Jurkat, Clone E6-1 (cell line): Measurements from ENCODE around the gene PTPRC.
A peak's percentile ranks its signal among the peaks of the same experiment; 100 is the strongest.

Source experiments
- DNase-seq: peaks from one replicate; pipeline ENCODE4 v3.0.0-alpha.2; 2011; ENCODE audit warnings: low read depth, low spot score
- H3K4me3 ChIP-seq: 2 replicates; pipeline ENCODE4 v1.5.1; 2011; ENCODE audit warnings: mild to moderate bottlenecking, low read length, control low read depth, moderate library complexity

The PTPRC gene

DNA sequence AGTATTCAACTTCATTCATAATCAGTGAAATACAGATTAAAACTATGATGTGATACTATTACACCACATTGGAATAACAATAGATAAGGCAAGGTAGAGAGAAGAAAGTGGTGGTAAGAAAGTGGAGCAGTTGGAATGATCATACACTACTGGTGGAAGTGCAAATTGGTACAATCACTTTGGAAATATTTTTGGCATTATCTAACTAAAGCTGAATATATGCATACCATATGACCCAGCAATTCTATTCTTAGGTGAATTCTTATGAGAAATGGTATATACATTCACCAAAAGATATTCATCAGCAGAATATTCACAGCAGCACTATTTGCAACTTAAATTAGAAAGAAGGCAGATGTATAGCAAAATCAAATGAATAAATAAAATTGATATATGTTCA is 21.4 kb upstream of the PTPRC start:
- no peak for DNase-seq
- H3K4me3 ChIP-seq: no peak overlapping the region

DNA sequence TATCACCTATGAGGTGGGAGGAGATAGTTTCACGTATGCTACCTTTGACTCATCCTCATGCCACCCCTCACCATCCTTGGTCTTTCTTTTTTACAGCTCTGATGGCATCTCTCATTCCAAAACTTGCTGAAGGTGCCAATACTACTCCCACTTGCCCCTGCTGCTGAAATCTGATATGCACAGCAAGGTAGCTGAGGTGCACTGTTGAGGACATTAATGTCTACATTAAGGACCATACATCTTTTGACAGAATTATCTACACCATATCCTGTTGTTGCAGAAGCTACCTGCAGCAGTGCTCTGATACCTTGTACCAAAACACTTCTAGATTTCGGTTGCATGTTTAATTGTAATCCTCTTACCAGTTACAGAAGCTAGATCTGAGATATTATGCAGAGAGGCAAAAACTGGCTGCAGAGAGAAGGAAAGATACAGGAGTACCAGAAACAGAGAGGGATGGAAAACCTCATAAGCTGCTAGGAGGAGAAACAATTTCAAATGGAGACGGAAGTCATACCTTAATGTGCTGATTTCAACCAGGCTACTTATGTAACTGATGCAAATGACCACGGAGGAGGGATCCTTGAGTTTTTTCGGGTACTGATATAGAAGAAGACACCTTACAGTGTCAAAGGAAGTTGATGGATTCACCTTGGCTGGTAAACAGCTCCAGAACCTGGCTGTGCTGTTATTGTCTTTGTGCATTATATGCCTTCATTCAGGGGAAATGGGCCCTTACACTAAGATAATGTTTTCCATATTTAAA is 19.3 kb upstream of the PTPRC start:
- H3K4me3 ChIP-seq: no peak overlapping the region
- DNase-seq: no peak

DNA sequence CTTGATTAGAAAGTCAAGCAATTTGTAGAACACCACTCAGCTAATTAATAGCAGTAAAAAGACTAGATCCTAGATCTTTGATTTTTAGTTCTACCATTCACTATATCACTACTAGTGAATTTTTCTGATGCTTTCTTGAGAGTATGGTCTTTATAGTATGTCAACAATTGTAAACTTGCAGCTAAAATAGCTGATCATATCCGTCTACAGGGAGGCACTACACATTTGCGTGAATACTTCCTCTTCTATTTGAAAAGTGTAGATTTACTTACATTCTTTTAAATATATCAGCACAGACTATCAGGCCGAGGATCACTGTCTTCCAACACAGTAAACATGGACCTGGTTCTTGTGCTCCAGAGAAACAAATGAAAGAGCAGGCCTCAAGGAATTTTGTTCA is 18.6 kb upstream of the PTPRC start:
- DNase-seq: no peak
- H3K4me3 ChIP-seq: no peak overlapping the region; the same call in 1 of the 2 replicates

DNA sequence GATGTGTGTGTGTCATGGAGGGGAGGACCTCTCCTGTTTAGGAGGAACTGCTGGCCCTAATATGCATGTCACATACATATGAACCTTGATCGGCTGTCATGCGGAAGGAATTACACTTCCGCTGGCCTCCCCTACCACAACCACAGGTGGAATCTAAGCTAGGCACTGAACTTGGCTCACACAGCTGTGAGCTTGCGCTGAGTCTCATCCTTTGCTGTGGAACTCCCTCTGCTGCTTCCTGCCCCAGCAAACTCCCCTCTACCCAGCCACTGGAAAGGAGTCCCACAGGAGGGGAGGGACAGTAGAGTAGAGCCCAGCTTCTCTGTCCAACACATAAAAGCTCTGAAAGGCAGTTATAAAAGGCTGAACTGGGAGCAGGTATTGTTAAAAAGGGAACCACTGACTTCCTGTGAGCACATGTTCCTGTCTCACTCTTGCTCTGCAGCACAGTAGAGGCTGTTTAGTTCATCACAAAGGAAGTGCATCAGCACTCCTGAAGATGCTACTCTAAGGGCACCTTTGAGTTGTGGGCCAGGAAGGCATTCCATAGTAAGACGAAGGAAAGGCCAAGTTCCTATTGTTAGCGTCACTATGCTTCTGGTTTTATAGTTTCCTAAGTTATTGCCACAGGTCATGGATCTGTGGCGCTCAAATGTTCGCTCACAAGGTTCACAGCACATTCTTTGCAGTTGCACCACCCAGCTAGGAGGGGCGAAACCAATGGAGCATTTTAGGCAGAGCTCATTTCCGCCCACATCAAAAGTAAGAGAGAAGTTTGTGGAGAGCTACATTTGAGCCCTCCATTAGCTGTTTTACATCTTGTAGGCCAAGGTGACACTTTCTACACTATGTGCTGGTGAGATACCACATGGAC is 17.7 kb upstream of the PTPRC start:
- DNase-seq: peak; percentile 98
- peak overlapping the region; percentile 51 for H3K4me3 ChIP-seq

DNA sequence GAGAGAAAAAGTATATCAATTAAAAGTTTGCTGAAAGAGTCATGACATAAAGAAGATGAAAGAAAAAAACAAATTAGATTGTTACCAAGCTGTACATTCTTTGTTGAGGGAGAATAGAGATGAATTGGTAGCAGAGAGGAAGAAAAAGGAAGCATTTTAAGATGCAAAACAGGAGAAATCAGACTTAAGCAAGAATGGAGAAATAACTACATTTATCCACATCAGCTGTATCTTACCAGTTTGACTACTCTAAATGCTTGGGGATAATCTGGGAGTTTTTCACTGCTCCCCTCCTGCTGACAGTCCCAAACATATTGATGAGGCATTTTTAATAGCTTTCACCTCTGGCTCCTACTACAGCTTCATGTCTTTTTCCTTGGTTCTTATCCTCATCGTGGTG is 16.8 kb upstream of the PTPRC start:
- H3K4me3 ChIP-seq: peak overlapping the region; percentile 51
- DNase-seq: no peak

DNA sequence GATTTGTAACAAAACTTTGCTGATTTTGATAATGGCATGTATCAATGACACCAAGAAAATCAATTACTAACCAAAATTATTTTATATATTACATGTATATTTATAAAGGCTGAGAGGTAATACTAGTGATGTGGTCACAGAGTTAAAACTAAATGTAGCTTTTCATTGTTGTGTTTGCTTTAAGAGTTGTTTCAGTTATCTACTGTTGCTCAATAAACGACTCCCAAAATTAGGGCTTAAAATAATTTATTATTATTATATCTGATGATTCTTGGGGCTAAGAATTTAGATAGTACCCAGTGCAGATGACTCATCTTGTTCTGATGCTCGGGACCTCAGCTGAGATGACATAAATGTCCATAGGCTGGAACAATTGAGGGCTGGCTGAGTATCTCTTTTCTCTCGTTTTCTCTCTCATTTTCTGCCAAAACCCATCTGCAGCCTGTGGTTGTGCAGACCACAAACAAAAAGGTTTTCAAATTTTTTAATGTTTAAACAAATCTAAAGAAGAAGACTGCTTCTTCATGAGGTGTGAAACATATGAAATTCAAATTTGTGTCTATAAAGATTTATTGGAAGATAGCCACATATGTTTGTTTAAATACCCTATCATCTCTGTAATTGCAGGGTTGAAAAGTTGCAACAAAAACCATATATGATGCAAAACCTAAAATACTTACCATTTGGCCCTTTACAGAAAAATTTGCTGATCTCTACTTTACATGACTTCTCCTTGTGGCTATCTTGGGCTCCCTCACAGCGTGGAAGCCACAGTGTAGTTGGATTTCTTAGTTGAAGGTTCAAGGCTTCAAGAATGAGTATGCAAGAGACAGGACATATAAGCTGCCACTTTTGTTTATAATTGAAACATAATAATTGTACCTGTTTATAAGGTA is 14.8 kb upstream of the PTPRC start:
- H3K4me3 ChIP-seq: no peak overlapping the region
- DNase-seq: no peak

DNA sequence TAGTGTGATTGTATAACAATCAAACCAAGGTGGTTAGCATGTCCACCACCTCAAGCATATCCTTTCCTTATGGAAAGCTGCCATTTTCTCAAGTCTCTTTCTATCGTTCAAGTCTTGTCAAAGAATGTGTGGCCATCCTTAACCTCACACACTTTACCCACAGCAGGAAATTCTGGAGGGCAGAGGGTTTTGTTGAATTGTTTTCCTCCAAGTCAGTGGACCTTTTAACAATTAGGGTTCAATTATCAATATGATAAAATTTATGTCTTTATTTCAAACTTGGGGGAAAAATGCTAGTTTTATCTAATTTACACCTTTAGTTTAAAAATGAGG is 14.2 kb upstream of the PTPRC start:
- H3K4me3 ChIP-seq: no peak overlapping the region
- no peak for DNase-seq

DNA sequence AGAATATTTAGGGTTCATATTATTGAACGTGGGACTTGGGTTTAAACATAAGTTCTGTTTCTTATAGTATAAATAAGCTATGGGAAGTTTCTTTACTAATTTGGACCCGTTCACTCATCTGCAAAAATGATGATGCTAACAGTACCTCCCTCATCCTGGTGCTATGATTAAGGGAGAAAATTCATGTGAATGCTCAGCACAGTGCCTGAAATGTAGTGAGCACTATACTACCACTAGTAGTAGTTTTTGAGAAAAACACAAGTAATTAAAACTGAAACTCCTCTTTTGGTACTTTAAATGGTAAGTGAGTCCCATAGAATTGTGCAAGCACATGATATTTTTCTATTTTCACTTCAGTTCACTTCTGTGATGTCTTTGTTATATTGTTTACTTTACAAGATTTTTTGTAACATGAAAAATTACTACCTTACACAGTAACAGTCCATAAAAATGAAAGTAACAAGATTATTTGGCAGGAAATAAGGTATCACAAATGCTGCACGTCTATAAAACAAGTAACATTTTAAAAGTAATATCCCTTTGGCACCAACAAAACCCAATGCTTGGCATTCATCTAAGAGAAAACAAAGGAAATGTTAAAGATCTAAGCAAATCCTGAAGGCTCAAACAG is 11.3 kb upstream of the PTPRC start:
- H3K4me3 ChIP-seq: no peak overlapping the region
- DNase-seq: no peak

DNA sequence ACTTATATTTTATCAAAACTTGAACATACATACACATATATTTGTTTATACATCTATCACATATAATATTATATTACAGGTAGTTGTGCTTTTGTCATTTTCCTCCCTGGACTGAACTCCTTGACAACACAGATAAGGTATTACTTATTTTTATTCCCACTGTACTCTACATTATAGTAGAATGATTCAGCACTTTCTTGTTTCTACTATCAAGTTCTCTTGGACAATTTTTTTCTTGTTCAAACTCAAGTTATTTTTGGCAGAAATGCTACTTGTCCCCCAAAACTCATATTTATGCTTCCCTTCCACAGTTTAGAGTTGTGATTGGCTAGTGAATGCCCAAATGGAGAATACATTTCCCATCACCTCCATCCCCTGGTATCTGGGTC is 10.8 kb upstream of the PTPRC start:
- no peak overlapping the region for H3K4me3 ChIP-seq
- DNase-seq: no peak

DNA sequence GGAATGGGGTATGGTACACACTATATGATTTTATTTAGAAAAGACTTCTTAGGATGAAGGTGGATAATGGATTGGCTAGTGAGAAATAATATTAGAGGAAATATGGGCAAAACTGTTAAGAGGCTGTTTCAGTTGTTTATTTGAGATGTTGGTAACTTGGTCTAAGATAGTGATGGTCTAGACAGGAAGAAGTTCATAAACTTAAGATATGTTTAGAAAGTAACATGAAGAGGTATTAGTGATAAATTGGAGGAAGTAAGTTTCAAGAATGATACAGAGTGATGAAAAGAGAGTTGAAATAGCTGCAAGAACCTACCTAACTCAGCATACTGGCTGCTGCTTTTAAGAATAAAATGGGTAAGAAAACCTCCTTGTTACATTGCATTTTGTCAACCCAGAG is 9.2 kb upstream of the PTPRC start:
- DNase-seq: no peak
- H3K4me3 ChIP-seq: no peak overlapping the region

DNA sequence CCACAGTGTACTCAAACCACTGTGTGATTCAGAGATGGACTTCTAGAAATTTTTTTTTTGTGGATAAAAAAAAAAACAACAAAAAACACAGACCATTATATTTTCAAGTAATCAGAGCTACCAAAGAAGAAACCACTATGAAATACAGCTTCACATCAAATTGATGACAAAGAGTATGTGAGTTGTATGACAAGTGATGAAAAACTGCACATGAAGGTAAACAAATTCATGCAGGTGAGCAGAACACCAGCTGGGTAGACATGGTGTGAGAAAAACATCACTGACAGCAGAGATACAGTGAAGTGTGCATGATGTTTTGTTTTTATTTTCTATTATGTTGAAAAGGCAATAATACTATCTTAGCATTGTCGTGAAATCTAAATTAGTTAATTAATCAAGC is 8.0 kb upstream of the PTPRC start:
- no peak overlapping the region for H3K4me3 ChIP-seq
- no peak for DNase-seq

DNA sequence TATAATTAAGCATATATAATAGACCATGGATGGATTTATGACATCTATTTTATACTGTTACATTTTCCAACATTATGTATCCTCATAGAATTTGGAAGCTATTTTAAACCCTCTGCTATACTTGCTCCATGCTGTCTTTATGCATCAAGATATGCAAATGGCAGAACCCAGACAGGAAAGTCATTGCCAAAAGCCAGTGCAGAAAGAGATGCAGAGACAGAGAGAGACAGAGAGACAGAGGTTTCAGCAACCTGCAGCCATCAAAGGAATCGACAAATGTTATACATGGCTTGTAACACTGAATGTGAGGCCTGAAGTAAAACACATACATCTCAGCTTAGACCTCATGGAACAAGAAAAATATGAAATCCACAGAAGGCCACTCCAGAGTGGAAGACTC is 7.5 kb upstream of the PTPRC start:
- no peak overlapping the region for H3K4me3 ChIP-seq
- no peak for DNase-seq

DNA sequence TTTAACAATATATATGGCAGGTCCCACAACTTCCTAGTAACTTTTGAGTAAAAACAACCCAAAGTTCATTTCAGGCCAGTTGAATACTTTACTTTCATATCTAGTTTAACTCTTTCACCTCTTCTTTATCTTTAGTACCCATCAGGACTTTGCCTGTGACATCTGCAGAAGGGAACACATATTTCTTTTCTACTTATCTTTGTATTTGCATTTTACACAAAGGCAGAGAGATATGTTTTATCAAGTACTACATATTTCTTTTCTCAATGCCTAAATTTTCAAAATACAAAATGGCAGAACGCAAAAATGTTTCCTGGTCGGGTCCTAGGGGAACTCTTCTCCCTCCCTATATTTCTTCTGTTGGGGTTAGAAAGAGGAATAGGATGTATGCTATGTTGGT is 6.8 kb upstream of the PTPRC start:
- H3K4me3 ChIP-seq: no peak overlapping the region
- no peak for DNase-seq

DNA sequence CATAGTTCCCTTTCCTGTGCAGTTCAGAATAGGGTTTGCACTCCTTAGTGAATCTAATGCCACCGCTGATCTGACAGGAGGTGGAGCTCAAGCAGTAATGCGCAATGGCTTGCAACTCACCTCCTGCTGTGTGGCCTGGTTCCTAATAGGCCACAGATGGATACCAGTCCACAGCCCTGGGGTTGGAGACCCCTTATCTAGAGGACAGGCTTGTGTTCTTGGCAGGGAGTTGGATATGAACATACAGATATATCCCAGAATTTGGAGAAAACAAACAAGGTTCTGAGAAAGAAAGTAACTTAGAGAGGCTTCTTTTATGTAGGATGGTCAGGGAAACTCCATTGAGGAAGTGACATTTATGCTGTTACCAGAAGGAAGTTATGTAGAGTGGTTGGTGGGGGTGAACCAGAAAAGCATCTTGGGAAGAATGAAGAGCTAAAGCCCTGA is 5.1 kb upstream of the PTPRC start:
- no peak overlapping the region for H3K4me3 ChIP-seq
- DNase-seq: no peak

DNA sequence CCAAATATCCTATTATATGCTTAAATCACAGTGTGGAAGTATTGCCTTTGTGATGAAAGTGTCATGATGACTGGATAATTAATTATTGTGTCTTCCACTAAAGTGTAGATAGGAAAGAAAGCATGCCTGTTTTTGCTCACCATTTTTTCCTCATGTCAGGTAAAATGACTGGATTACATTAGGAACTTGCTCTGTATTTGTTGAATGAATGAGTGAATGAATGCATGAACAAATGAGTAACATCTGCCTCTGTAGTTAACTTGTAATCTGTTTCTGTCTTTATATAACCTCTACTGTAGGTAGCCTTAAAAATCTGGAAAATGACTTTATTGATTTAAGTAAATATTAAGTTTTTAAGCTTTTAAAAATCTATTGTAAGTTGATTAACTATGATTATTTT is 2.9 kb upstream of the PTPRC start:
- H3K4me3 ChIP-seq: no peak overlapping the region
- DNase-seq: no peak

DNA sequence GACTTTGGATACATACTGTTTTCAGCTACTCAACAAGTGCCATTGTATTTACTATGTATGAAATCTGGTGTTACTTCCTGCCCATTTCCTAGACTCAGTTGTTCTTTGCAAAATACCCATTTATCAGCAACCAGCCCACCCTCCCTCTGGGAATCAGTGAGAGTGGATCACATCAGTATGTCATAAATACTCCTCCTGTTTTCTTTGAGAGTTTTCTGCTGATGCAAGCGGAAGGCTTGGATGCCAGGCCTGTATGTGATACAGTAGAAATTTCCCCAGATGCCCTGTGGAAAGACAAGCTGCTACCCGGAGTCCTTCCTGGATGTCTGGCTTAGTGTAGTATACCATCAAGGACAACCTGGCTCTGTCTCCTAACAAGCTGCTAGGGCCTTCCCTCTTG is 2.4 kb upstream of the PTPRC start:
- H3K4me3 ChIP-seq: 0 out of 2 replicates have a peak overlapping the region, but pooled peaks have one; percentile 2

DNA sequence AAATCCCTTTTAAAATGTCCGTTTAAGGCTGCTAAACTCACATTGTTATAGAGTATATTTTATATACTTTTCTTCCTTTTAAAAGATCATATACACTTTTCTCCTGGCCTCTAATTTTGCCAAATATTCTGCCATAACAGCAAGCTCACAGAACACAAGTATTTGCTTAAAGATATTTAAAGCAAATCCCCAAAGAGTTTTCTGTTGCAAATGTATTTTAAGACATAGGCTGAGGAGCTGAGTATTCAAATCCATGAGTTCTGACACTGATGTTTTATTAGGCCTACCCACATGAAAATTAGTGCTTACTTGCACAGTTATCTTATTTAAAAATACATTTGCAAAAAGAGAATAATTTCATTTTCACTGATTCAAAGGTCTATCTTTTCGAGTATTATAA is 1.7 kb upstream of the PTPRC start:
- no peak overlapping the region for H3K4me3 ChIP-seq
- no peak for DNase-seq

More for the DNA sequence above, 2.4 kb upstream of the PTPRC start:
- DNase-seq: no peak

DNA sequence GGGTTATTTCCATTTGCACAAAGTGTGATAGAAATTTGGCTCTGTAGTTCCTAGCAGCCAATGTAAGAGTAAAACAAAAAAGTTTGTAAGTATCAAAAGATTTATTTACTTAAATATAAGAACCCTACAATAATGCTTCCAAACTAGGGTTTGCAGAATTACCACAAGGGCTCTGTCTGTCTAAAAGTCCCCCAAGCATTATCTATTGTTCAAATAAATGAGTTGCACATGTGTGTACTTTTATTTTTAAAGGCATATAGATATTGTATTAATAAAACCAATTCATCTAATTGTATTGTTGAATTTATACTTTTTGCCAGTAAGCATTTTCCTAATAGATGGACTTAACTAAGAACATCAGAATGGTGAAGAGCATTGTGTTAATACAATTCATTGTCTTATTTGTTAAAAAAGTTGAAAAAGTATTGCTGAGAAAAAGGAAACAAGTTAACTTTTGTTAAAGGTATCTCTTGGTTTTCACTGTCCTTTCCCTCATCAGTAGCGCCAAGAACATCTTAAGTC is 863 bp upstream of the PTPRC start:
- DNase-seq: no peak
- peak overlapping the region; percentile 73 for H3K4me3 ChIP-seq

DNA sequence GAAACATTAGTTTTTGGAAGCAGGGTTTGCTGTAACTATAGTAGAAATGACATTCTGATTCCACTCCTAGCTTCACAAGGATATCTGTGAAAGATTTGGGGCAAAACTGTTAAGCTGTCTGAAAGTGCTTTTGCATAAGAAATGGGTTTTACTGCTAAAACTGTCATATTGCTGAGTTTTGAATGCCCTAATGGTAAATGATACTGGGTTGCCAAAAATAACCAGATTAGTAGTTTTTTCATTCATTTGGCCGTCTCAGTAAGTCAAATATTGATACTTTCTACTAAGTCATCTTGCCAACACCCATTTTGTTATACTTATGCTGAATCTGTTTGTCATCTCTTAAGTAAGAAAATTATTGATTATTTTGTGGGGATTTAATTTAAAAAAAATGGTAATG is 399 bp upstream of the PTPRC start:
- no peak for DNase-seq
- H3K4me3 ChIP-seq: peak overlapping the region; percentile 73
